NAMALWA (cell line): ENCODE results near the gene TSGA10IP.

ENCODE experiments used
- DNase-seq: peaks from one replicate; pipeline ENCODE4 v3.0.0-alpha.2; 2015; ENCODE audit warnings: low spot score

Gene TSGA10IP

GRCh38 chr11:65977621-65978390 lies 32.5 kb downstream of the TSGA10IP start:
- no peak for DNase-seq

- no peak for DNase-seq
Measured at GRCh38 chr11:65978391-65979238, 33.3 kb downstream of the TSGA10IP start.

- no peak for DNase-seq
Measured at GRCh38 chr11:65979261-65979759, 34.0 kb downstream of the TSGA10IP start.

GRCh38 chr11:65981101-65981740 lies 35.9 kb downstream of the TSGA10IP start:
- no peak for DNase-seq

- DNase-seq = no peak
Measured at GRCh38 chr11:65981972-65982823, 36.9 kb downstream of the TSGA10IP start.

GRCh38 chr11:65982824-65983588 lies 37.7 kb downstream of the TSGA10IP start:
- DNase-seq = no peak

GRCh38 chr11:65983589-65983987 lies 38.3 kb downstream of the TSGA10IP start:
- DNase-seq = no peak

GRCh38 chr11:65987336-65987735 lies 42.1 kb downstream of the TSGA10IP start:
- DNase-seq = no peak

GRCh38 chr11:65988791-65989592 lies 43.7 kb downstream of the TSGA10IP start:
- DNase-seq = peak; percentile 98

GRCh38 chr11:65992056-65992455 lies 46.8 kb downstream of the TSGA10IP start:
- DNase-seq = no peak

GRCh38 chr11:65997286-65997685 lies 52.0 kb downstream of the TSGA10IP start:
- no peak for DNase-seq

GRCh38 chr11:66001942-66002647 lies 56.8 kb downstream of the TSGA10IP start, which contains the start of the genes BANF1 and EIF1AD:
Gene BANF1 (plus strand): TSS chr11:66002503. CDS start chr11:66003251, 748 bp downstream.
Gene EIF1AD (minus strand): TSS chr11:66002157. CDS start chr11:66000389, 1,768 bp downstream.
- peak; percentile 99 for DNase-seq

GRCh38 chr11:66002648-66003225 lies 57.5 kb downstream of the TSGA10IP start:
- no peak for DNase-seq

- DNase-seq = no peak
Measured at GRCh38 chr11:66003291-66003690, 58.0 kb downstream of the TSGA10IP start.

GRCh38 chr11:66004186-66004585 lies 58.9 kb downstream of the TSGA10IP start:
- DNase-seq = no peak

- DNase-seq = no peak
Measured at GRCh38 chr11:66006134-66006890, 61.0 kb downstream of the TSGA10IP start.

- no peak for DNase-seq
Measured at GRCh38 chr11:66006891-66007176, 61.6 kb downstream of the TSGA10IP start.

- DNase-seq = no peak
Measured at GRCh38 chr11:66007201-66007634, 61.9 kb downstream of the TSGA10IP start.
